Measurements from ENCODE around the gene MYO3B.

GRCh38 chr2:170247882-170248393 is 70.0 kb downstream of the MYO3B start:
- TF ChIP-seq ZSCAN30 (tag by site-specific recombination; IDR thresholded peaks at IDR 0.05) (no peak), PRDM2 (tag by site-specific recombination; IDR thresholded peaks at IDR 0.05; ENCODE audit: borderline replicate concordance) (no peak), ZNF350 (tag by site-specific recombination; IDR thresholded peaks at IDR 0.05) (no peak), ZNF362 (tag by site-specific recombination; IDR thresholded peaks at IDR 0.05) (no peak), CTCF (tag by site-specific recombination; IDR thresholded peaks at IDR 0.05) (no peak), REST (tag by site-specific recombination; IDR thresholded peaks at IDR 0.05) (no peak), HOXD13 (CRISPR knock-in tag; IDR thresholded peaks at IDR 0.05; ENCODE audit: borderline replicate concordance) (no peak), KLF1 (tag by site-specific recombination; IDR thresholded peaks at IDR 0.05) (no peak), HOXC10 (CRISPR knock-in tag; IDR thresholded peaks at IDR 0.05) (no peak), ZNF561 (tag by site-specific recombination; IDR thresholded peaks at IDR 0.05; ENCODE audit: borderline replicate concordance) (no peak), ZNF623 (tag by site-specific recombination; IDR thresholded peaks at IDR 0.05) (no peak), GLIS2 (tag by site-specific recombination; IDR thresholded peaks at IDR 0.05) (no peak), ZNF529 (tag by site-specific recombination; IDR thresholded peaks at IDR 0.05; ENCODE audit: insufficient replicate concordance) (no peak), ZNF274 (IDR thresholded peaks at IDR 0.05; ENCODE audit: low read length) (no peak), ZNF274 (tag by site-specific recombination; IDR thresholded peaks at IDR 0.05; ENCODE audit: borderline replicate concordance) (no peak)

All from HEK293 (cell line).